AG20443 (cell line): Measurements from ENCODE around the gene GSDME.

Source experiments
- DNase-seq: peaks from one replicate; pipeline ENCODE4 v3.0.0; 2012; ENCODE audit warnings: low spot score, mixed read lengths

The GSDME gene

DNA sequence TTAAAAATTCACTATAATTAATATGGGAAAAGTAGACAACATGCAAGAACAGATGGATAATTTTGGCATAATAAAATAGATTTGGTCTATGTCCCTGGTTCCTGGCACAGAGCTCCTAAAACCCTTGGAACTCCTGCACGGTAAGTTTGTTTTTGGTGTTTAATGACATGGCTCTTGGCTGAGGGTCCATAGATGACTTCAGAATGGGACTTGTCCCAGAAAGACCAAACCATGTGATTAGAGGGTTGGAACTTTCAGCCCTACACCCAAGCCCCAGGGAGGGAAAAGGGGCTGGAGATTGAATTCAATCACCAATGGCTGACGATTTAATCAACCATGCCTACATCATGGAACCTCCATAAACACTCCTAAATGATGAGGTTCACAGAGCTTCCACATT, 12.6 kb upstream of the GSDME start:
- no peak for DNase-seq

DNA sequence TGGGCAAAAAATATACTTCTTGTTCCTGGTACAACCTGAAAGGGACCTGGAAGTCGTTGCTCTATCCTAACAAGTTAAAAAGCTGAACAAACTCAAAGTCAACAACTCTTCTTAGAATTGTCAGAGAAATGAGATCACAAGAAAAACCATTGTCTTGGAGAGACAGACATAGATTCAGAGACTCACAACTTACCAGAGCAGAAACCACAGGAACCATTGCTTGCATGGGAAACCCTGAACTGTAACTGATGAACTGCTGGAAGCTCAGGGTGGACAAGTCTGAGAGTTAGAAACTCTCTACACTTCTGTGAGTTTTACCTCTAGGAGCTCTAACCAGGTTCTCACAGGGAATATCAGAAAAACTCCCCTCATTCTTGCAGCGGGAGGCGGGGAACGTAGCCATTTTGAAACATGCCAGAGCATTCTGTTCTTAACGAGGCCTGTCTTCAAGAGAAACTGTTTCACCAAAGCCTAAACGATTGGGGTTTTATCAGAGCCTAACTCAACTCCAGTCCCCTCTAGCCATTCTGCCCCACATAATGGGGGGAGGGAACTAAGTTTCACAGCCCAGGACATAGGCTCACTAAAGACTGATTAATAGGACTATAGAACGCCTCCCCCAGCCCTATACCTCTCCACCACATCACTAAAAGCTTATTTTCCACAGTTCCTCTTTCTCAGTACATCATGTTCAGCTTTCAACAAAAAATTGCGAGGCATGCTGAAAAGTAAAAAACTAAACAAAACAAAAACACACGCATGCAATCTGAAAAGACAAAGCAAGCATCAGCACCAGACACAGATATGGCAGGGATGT, 12.0 kb upstream of the GSDME start:
- DNase-seq, result no peak

- DNase-seq, result no peak
Measured at GRCh38 chr7:24767878-24768569, 10.8 kb upstream of the GSDME start.

- DNase-seq, result no peak
Measured at GRCh38 chr7:24764972-24765744, 7.9 kb upstream of the GSDME start.

DNA sequence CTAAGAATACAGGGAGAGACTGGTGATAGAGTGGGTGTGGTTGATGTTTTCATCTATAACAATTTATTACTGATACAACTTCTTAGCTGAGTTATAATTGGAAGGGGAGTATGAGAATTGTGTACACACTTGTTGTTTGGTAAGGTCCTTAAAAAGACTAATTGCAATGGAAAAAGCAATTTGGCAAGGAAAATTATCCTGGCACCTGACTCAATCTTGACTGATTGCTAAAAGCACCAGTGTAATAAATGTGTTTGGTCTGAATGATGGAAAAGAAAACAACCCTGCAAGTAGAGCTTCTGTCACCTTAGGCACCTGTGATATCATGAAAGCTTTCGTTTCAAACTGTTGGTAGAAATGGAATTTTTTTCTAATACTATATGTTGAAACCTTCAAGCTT, 6.7 kb upstream of the GSDME start:
- DNase-seq, result no peak

DNA sequence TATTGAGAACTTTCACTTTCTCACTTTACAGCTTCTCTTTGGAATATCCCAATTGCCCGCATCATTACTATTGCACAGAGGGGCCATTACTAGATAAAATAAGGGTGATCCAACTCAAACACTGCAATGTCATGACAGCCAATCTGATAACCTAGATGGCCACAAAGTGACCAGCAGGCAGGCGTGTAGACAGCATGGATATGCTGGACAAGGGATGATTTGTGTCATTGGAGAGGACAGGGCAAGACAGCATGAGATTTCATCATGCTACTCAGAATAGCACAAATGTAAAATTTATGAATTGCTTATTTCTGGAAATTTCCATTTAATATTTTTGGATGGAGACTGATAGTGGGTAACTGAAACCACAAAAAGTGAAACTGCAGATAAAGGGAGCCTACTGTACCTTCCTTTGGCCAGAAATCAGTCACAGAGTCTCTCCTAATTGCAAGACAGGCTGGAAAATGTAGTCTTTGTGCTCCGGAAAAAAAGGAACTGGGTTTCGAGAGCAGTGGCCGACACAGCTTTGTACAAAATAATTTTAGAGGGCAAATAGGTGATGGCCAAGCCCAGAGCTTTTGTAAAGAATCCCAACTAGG, 6.1 kb upstream of the GSDME start:
- no peak for DNase-seq

- DNase-seq, result no peak
Measured at GRCh38 chr7:24762771-24763170, 5.5 kb upstream of the GSDME start.

GRCh38 chr7:24760968-24761367, 3.7 kb upstream of the GSDME start:
- DNase-seq, result no peak

GRCh38 chr7:24756545-24757352, 515 bp downstream of the GSDME start:
- no peak for DNase-seq

- DNase-seq, result no peak
Measured at GRCh38 chr7:24755541-24756407, 1.5 kb downstream of the GSDME start.

GRCh38 chr7:24754906-24755506, 2.3 kb downstream of the GSDME start:
- DNase-seq, result no peak

DNA sequence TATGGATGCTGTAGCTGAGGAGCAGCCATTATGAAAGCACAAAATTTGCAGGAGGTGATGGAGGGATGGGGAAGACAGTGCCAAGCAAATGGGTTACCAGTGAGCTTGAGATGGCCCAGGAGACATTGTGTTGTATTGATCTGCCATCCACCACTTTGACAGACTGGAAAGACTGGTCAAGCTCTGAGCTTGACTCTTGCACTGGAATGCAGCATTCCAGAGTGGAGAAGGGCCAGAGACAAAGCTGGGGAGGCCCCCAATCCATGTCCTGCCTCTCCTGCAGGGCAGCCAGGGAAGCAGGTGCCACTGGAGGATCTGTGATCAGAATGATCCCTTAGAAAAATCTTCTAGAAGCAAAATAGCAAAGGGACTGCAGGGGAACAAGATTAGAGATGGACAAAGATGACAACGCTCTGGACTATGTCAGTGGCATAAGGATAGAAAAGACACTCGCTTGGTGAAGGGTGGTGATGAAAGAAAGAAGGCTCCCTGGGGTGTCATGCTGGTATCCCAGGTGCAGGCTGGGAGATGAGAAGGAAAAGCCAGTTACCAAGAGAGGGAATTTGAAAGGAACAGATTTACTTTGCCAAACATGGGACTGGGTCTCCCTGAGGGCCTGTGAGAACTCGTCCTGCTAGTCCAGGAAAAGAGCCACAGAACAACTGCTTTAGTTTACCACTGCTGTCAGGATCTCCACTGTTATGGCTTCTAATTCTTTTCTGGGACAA, 5.0 kb downstream of the GSDME start:
- no peak for DNase-seq

GRCh38 chr7:24751484-24751883, 5.8 kb downstream of the GSDME start:
- no peak for DNase-seq

- DNase-seq, result no peak
Measured at GRCh38 chr7:24750441-24751055, 6.7 kb downstream of the GSDME start.

DNA sequence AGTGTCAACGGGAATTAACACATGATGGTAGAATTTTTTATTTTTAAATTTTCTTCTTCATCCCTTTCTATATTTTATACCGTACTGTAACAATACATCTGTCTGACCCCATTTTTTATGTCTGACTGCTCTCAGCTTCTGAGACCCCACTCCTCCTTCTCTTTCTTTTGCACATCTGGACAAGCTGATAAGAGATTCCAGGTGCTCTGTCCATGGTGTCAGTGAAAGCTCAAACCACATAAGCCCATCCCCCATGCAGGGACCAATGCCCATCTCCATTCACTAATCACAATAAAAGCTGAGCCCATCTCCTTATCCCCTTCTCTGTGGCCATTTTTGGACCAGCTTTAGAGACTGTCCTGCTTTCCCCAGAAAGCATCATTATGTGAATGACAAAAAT, 8.7 kb downstream of the GSDME start:
- no peak for DNase-seq

DNA sequence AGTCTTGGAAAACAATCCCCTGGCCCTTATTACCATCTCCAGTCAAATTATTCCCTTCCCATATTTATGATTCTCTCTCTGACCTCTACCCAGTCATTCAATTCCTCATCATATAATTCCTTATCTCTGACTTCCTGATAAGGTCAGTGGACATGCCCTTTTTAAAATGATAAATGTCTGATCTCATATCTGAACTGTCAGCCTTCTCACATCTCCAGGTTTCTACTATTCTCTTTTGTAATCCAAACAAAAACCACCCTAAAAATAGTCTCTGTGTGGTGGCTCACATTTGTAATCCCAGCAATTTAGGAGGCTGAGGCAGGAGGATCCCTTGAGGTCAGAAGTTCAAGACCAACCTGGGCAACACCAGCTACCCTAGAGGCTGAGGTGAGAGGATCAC, 11.9 kb downstream of the GSDME start:
- DNase-seq, result no peak

DNA sequence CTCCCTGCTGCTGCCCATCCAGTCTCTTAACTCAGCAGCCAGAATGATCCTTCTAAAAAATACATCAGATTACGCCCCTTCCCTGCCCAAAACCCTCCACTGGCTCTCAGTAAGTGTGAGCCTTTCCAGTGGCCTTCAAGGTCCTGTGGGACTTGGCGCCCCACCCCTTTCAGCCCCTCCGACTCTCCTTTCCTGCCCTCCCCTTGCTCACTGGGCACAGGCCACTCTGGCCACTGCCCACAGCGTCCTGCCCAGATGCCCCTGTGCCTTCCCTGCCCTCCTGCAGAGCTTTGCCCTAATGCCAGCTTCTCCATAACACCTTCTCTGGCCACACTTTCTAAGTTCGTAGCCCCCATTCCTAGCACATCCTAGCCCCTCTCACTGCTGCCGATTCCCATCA, 13.8 kb downstream of the GSDME start:
- DNase-seq, result no peak

DNA sequence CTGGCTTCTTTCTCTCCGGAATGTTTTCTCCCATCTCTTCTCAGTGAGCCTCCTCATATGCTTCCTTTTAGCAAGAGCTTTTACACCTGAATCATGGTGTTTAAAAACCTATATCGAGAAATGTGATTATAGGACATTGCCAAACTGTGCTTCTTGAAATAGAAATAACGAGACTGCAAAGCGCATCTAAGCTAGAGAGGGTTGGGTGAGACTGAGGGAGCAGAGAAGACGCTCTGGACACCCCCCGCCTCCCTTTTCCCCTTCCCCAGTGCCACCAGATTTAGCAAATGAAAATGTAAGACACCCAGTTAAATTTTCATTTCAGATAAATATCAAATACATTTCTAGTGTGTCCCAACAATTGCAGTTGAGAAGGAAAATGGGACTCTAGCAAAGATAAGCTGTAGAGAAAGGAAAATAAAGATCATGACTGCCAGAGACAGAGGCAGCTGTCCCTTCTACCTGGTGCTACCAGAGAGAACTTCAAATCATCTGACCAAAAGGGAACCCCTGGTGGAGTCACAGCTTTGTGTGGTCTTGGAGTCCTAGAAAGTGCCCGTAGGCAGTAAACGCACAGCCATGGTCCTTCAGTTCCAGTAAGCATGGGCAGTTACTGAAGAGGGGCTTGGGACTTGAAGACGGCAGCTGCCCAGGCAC, 14.6 kb downstream of the GSDME start:
- DNase-seq, result no peak
